ENCODE measurements around the gene FGD4.

The FGD4 gene

DNA sequence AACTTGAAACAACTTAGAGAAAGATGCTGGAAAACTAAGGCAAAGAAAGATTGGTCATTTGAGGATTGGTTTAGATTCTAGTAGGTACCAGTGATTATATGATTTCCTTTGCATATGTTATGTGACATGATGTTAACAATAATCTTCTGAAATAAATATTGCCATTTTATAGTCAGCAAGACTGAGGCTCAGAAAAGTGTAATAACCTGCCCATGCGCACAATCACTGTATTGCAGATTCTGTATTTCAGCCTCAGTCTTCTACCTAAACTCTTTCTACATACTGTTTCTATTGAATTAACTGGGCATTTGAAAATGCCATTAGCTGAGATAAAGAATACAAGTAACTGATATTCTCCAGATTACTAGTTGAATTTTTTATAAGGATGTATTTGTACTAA is 61.3 kb downstream of the FGD4 start:
- no peak for DNase-seq

DNA sequence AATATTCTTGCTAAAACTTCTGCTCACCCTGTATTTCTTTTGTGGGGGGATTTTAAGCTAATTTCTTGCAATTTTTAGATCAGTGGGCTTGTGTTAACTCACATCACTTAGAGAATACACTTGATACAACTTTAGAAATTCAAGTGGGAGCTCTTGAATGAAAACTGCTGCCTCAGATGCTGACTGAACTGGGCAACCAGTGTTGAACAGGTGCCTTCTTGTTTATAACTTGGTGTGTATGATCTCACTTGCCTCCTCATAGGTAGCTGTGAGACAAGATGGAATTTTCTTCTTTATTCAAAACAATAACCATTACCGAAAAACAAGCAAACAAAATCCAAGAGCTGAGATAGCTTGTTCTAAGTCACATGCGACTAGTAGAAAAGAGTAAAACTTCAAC is 63.5 kb downstream of the FGD4 start:
- no peak for DNase-seq

DNA sequence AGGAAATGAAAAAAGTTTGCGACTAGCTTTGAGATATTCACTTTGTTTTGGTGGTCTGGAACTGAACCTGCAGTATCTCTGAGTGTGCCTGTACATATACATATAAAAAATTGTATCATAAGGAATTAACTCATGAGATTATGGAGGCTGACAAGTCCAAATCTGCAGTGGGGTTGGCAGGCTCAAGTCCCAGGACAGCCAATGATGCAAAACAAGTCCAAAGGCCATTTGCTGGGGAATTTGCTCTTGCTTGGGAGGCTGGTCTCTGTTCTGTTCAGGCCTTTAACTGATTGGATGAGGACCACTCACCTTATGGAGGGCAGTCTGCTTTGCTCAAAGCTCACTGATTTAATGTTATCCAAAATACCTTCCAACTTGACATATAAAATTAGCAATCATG is 66.8 kb downstream of the FGD4 start:
- no peak for DNase-seq

DNA sequence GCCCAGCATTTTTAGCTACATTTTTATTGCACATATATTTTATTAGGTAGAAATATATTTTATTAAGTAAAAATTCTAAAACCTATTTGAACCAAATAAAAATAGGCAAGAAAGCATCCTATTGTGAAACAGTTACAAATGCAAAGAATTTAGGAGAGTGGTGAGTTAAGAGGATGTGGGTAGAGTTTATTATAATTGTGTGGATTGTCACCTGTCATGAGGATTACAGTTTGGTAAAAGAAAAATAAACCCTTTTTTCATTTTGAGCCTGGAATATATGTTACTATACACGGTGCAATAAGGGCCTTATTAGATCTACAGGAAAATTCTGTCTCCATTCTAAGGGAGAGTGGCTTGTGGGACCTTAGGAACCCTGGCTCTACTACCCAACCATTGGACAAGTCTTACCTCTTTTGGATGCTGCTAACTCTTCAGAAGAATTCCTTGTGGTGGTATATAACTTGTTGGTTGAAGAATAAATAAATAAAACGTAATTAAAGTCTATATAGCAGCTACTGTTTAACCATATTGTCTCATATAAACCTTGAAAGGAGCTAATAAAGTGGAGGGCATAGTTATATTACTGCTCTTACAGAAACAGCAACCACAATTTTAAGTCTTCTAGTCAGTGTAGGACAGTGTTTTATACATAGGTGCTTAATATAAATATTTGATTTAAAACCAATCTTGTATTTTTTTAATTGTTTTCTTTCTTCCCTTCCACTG is 67.8 kb downstream of the FGD4 start:
- DNase-seq: no peak

DNA sequence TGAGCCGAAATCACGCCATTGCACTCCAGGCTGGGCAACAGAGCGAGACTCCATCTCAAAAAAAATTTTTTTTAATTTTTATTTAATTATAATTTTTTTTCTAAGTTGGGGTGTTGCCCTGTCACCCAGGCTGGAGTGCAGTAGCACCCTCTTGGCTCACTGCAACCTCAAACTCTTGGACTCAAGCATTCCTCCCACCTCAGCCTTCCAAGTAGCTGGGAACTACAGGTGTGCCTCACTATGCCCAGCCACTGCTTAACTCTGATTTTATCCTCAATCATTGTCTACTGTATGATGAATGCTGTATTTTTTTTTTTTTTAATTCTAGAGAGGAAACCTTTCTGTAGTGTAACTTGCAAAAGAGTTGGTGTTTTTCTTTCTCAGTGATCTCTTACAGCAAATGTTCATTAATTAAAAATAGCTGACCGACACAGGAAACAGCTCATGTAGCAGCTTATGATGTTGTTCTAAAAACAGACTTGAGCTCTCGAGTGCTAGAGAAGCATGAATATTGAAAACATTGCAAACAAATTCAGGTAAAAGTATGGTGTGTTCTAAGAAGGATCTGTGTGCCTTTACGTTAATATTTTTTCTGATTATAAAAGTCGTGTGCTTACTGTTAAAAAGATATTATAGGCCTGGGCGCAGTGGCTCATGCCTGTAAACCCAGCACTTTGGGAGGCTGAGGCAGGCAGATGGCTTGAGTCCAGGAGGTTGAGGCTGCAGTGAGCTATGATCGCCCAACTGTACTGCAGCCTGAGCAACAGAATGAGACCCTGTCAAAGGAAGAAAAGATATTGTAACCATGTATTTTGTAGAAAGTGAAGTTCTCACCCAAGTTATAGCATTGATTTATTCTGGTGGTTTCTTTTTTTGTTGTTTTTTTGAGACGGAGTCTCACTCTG is 68.9 kb downstream of the FGD4 start:
- DNase-seq: no peak

DNA sequence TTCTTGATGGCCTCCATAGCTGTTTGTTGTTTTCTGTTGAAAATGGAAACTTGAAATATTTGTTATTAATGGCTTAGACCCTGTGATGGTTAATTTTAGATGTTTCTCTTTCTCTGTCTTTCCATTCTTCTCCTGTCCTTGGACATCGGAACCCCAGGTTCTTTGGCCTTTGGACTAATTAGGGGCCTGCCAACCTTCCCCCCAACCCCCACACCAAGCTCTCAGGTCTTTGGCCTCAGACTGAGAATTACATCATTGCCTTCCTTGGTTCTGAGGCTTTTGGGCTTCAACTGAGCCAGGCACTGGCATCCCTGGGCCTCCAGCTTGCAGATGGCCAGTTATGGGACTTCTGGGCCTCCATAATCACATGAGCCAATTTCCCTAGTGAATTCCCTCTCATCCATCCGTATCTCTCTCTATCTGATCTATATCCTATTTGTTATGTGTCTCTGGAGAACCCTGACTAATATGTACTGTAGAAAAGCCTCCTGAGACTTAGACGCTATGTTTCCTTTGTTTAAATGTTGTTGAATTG is 71.6 kb downstream of the FGD4 start:
- no peak for DNase-seq

DNA sequence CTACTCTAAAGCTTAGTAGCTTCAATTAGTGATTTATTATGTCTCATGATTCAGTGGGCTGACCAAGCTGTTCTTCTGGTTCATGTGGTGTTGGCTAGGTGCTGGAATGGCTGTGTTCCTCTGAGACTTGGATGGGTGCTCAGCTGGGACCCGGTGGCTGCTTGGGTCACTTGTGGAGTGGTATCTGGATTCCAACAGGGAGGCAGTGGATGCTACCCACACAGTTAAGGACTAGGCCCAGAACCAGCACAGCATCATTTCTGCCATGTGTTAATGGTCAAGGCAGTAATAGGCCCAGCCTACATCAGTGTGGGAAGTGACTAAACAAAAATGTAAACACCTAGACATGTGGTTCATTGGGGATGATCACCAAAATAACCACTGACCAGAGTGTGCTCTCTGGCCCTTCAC is 72.2 kb downstream of the FGD4 start:
- DNase-seq: no peak

DNA sequence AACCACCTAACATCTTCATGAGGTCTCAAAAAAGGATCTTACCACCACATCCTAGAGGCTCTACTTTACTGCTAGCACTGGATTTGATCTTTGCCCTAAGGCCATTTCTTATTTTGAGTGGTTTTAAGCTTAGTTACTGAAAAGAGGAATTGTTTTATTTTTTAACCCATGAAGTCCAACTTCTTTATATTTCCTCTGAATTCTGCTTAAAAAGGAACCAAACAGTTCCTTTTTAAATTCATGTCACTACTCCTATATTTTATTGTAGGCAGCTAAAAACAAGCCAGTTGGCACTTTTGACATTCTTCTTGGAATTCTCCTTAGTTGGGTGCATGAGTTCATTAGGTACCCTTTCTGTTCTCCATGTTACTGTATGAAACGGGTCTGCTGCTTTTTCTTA is 76.4 kb downstream of the FGD4 start:
- no peak for DNase-seq

DNA sequence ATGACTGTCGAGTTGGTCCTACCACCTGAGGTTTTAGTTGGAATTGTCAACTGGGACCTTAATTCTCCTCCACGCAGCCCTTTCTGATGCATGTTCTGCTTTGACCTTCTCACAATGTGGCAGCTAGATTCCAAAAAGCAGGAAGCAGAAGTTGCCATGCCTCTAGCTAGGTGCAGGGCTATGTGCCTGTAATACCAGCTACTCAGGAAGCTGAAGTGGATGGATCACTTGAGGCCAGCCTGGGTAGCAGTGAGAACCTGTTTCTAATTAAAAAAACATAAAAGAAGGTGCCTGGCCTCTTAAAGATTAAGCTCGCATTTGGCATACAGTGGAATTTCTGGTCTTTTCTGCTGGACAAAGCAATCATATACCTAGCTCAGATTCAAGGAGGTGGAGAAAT is 77.1 kb downstream of the FGD4 start:
- no peak for DNase-seq

DNA sequence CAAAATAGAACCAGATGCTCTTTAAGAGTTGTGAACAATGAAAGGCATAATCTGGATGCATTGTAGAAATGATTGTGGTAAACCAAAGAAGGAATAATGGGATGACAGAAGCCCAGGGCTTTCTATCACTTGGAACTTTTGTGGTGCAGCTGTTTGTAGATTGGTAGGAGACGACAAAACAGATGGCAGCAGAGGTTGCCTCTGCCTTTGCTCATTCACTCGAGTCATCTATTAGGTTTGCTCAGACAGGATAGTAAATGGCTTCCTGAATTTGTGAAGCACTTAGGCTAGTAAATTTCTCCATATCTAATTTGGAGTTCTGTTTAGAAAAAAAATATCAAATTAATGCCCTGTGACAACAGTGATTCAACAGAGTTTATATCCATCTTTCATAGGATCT is 78.4 kb downstream of the FGD4 start:
- DNase-seq: no peak

DNA sequence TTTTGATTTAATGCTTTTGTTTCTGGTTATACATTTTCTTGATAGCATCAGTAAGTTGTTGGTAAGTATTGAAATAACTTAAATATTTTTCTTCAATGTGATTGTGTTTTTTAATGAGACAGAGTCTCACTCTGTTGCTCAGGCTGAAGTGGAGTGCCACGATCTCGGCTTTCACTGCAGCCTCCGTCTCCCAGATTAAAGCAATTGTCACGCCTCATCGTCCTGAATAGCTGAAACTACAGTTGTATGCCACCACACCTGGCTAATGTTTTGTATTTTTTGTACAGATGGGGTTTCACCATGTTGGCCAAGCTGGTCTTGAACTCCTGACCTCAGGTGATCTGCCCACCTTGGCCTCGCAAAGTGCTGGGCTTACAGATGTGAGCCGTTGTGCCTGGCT is 78.8 kb downstream of the FGD4 start:
- no peak for DNase-seq

DNA sequence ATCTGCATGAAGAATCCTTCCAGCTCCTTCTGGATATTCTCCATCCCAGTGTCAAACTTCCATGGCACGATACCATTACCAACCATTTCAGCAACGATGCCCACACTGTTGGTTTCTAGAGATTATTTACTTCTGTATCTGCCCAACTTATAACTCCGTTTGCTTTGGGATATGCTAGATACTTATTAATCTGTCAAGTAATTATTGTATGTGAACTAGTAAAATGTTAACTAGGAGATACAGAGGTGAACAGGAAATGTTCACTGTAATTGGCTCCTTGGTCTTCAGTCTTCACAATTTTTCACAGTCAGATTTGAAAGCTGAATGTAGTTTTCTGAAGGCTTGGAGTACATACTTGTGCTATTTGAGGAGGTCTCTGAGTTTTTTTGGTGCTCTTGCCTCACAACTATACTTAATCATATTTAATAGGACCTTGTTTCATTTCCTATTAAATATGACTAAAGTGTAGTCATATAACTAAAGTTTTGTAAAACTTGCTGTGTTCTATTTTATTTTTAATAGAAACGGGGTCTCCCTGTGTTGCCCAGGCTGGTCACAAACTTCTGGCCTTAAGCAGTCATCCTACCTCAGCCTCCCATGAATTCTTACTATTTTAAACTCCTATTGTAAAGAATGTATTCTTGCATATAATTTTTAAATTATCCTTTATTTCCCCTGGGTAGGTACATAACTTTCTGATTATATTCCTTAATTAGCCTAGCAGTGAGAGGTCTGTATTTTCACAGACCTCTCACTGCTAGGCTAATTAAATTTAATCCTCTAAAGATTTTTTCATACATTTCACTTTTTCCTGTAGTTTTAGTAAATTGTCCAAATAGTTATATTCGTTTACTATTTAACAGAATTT is 79.7 kb downstream of the FGD4 start:
- no peak for DNase-seq

DNA sequence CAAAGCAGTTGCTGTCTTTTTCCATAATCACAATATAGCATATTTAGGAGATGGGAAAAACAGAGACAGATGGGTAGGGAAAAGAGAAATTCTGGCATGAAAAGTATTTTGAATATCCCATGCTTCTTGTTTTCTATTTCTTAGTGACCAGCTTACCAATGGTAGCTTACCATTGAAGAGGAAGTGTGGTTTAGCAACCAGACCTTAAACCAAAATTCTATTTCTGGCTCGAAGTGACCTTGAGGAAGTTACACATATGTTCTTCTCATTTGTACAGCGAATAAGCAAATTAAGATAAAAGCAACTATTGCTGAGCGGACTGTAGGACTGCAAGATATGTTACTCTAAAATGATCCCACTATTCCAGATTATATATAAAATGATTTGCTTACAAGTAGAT is 82.9 kb downstream of the FGD4 start:
- no peak for DNase-seq

DNA sequence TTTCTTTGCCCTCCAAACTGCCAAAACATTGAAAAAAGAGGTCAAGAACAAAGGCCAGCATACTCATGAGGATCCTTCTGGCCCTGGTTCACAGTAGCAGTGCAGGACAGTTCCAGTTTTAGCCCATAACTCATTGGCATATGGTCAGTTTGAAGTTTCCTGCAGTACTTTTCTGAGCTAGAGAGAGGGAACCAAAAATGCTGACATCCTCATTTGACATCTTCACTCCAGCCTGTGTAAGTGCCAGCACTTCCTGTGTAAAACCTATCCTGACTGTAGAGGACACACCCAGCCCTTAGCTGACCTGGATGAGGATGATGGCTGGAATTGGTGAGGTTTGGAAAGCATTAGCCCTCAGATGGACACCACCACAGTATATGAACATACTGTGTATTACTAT is 84.1 kb downstream of the FGD4 start:
- no peak for DNase-seq

DNA sequence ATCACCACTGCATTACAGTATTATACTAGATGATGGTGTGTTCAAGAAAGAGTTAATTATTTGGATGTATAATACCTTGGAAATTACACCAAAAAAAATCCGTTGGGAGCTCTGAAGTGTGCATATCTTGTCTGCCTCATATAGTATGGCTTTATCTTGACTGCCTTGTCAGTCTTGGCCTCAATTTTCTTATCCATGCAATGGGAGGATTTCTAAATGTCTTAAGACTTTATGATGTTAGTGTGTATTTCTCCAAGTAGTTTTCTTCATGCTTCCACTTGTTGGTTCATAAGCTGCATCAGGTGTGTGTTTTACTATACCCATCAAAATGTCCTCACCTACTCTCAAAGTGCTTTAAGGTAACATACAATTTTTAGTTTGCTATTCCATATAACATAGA is 84.6 kb downstream of the FGD4 start:
- no peak for DNase-seq

DNA sequence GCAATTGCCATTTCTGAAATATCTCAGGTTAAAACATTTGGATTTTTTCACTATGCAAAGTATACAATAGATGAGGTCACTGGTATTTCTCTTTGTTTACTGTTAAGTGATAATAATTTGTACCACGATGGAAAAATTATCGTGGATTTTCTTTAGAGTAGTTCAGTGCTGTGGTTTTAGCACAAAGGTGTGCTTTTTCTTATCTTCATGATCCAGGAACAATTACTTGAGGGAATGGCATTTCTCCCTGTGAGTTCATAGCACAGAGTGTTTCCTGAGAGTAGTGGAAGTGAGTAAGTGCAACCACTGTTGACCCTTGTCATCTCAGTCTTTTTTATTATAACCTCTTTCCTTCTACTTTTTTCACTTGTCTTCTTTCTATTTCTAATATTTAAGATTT is 86.8 kb downstream of the FGD4 start:
- DNase-seq: no peak

DNA sequence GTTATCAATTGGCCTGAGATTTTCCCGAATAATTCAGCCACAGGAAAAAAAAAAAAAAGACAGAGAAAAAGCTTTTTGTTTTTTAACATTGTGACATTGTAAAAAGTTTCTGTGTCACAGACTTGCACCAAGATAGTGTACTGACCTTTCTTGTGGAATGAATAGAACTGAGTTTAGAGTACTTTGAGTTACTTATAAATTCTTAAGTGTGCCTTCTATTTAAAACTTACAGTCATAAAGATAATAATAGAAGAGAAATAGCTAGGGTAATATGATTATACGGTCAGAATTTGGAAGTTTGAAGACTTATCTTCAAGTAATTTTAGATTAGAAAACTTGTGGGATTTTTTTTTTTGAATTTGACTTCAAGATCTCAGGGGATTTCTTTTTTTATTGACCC is 88.8 kb downstream of the FGD4 start:
- DNase-seq: no peak

DNA sequence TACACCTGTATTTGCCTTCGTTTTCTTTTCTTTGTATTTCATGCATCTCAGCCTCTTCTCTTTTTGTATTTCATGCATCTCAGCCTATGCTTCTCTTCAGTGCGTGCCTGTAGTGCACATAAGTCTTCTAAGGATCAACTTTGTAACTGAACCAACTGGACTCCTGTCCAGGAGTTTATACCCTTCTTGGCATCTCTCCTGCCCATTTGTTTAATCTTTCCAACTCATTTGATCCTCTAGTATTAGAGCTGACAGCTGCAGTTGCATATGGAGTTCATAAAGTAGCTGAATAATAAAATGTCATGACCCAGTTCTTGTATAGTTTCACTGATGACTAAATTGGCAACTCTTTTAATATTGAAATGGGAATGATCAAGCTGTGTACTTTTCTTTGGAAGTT is 89.7 kb downstream of the FGD4 start:
- no peak for DNase-seq

DNA sequence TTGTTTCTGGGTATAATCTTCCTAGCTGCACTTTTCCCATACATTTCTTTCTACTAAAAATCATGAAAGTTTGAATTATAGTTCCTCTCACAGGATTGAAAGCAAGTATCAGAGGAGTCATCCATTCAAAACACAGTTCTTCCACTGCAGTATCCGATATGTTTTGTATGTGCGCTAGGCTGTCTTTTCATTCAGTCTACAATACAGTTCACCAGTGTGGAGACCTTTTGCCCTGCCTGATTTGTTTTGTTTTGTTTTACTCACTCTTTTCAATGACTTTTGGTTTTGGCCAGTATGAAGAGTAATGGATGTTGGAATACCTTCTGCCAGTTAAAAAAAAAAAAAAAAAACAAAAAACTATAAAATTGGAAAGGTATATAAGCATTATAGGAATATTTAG is 91.4 kb downstream of the FGD4 start:
- DNase-seq: no peak

DNA sequence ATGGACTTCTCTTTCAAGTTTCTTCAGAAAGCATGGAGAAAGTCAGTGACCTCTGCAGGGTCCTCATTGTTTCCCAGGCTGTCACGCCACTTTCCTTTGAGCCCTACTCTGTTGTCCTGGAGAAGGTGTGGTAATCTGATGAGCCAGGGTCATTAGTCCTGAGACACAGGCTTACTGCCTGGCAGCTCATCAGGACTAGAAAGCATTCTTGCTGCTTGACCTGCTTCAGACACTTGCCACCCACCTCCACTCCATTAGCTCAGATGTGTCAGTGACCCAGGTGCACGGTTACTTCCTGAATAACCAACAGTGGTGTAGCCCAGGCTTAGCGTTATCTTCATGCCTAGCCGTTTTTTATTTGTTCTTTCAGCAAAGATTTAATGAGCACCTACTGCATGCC is 93.9 kb downstream of the FGD4 start:
- no peak for DNase-seq

DNA sequence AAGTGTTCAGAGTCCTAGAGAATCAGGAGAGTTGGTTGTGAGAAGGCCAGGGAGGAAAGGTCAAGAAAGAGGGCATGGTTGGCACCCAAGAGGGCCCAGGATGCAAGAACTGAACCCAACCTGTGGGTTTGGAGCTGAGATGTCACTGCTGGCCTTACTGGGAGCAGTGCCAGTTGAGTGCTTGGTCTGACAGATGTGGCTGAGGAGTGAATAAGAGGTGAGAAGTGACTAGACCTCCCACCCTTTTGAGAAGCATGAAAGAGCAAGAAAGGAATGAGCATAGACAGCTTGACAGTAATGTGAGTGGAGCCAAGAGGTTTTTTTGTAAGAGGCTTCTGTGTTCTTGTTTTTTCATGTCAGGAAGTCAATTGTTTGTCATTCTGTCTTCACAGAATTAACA is 95.3 kb downstream of the FGD4 start:
- no peak for DNase-seq

DNA sequence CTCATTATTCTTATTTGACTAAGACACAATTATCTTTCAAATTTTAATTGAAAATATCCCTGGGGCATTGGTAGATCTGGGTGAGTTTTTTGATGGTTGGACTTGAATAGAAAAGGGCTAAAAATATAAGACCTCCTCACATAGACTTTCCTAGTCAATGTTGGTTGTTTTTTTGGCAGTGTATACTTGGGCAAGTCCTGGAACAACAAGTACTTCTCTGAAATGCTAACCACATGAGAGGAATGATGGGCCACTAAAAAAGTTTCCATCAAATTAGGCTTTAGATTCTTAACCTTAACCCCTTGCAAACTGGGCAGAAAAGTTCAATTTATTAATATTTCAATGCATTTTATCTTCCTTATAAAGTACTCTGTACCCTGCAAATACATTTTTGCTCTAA is 97.6 kb downstream of the FGD4 start:
- no peak for DNase-seq

DNA sequence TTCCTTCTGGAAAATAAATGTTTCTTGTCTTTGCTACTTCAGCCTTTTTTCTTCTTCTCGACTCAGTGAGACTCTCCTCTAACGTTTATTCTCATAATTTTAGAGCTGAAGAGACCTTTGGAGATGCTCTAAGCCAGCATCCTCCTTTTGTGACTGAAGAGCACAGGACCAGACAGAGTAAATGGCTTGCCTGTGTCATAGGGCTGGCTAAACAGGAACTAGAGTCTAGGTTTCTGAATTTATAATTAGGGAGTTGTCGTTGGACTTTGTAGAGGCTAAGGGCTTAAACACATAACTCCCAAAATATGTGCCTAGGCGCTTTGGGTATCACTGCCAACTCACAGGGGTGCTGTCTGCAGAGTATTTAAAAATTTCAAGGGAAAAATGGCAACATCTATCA is 98.5 kb downstream of the FGD4 start:
- DNase-seq: no peak
